ENCODE data around the gene TTLL5. TPM values are rescaled to one million over a fixed set of nuclear protein-coding genes. Genes with fewer than 3 reads are reported as not detected.
"Not testable (repeated sequence)": the region's sequence is repeated elsewhere in the genome, so short reads cannot be mapped to it uniquely, and the experiment has no call there.

Gene TTLL5
- total RNA-seq, 1 donor from 2014 or later = 29.6 TPM

DNA sequence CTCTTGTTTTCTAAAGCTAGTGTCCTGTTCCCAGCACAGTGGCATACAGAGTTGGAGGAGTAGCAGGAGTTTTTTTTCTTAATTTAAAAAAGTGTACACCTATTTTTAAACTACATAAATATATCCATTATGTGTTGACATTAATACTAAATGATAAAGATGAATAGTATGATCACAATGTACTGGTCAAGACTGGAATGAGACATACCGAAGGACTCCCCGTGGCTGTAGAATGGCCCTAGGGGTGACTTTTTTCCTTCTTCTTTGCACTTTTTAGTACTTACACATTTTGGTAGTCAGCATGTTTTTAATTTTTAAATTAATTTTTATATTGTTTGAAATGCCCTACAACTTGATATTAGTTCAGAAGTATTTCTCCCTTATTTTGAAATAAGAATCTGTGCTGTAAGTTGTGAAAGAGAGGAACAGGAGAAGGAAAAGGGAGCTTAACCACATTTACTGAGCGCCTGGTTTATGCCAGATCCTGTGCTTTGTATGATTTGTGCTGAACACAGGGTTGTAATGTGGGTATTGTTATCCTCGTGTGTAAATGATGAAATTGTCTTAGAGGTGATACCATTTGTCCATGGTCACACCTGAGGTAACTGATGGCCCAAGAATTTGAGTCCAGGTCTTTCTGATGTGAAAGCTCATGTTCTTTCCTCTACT lies 184.2 kb downstream of the TTLL5 start:
- Mint-ChIP-seq H3K36me3 (ENCODE audit: low read depth) (peaks cover 6% of the 10 kb centered on the region), H3K4me3 (ENCODE audit: low read depth) (no peak overlapping the region)

GRCh38 chr14:75846694-75847093 lies 185.6 kb downstream of the TTLL5 start:
- H3K27me3 Mint-ChIP-seq (ENCODE audit: low read depth); H3K36me3 Mint-ChIP-seq (ENCODE audit: low read depth): not testable (repeated sequence)

More for the DNA sequence above, 184.2 kb downstream of the TTLL5 start:
- no peaks in the 10 kb centered on the region for H3K27me3 Mint-ChIP-seq (ENCODE audit: low read depth)
- no peaks in the 10 kb centered on the region for H3K4me1 Mint-ChIP-seq (ENCODE audit: low read depth)
- H3K27ac Mint-ChIP-seq = no peak overlapping the region
- no peak for DNase-seq (ENCODE audit: low spot score)
- no peaks in the 10 kb centered on the region for H3K9me3 Mint-ChIP-seq
- intact Hi-C loops (cut with micrococcal nuclease) = no loop called here

DNA sequence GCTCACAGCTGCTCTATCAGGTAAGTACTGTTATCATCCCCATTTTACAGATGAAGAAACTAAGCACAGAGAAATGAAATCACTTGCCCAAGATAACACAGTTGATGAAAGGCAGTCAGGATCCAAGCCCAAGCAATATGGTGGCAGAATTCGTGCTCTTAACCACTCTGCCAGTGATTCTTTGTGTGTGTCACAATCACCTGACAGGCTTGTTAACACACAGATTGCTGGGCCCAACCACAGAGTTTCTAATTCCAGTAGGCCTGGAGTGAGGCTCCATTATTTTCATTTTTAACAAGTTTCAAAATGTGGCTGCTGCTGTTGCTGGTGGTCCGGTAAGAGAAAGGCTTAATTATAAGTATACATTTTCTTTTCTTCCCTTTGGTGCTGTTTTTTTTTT lies 186.5 kb downstream of the TTLL5 start:
- DNase-seq (ENCODE audit: low spot score) = no peak

More at GRCh38 chr14:75846694-75847093, 185.6 kb downstream of the TTLL5 start:
- intact Hi-C loops (cut with micrococcal nuclease); H3K4me1 Mint-ChIP-seq (ENCODE audit: low read depth); H3K4me3 Mint-ChIP-seq (ENCODE audit: low read depth); DNase-seq (ENCODE audit: low spot score); H3K9me3 Mint-ChIP-seq; H3K27ac Mint-ChIP-seq: not testable (repeated sequence)

DNA sequence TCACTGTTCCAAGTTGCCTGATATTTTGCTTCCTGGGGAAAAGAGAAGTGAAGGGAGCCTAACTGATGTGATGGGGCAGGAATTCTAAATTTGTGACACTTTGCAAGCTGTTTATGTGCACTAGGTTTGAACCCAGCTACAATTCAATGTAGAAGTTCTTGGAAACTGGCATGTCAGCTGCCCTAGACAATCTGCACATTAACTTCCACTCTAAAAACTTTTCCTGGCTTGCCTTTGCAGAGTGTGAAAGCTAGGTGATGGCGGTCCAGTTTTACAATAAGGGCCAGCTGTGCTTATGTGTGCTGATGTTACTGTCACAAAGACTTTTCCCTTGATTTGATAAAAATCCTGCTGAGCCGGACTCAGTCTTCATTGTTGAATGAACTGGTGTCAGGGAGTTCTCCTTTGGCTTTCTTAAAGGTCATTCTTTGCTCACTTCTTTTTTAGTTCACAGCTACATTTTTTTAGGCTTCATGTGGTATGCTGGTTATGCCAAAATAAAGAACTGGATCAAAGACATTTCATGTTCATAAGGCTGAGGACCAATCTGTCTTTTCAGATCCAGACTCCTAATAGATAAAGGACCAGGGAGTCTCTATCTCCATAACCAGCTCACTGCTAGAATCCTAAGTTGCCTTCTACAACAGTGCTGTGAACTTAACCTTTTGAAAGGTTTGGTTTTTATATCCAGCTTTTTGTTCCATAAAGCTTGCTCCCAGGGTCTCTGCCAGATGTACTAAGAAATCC lies 187.3 kb downstream of the TTLL5 start:
- no peaks in the 10 kb centered on the region for H3K9me3 Mint-ChIP-seq
- H3K4me3 Mint-ChIP-seq (ENCODE audit: low read depth) = no peak overlapping the region
- no peak overlapping the region for H3K27ac Mint-ChIP-seq
- H3K4me1 Mint-ChIP-seq (ENCODE audit: low read depth) = no peaks in the 10 kb centered on the region
- H3K27me3 Mint-ChIP-seq (ENCODE audit: low read depth) = no peaks in the 10 kb centered on the region
- no peak for DNase-seq (ENCODE audit: low spot score)
- intact Hi-C loops (cut with micrococcal nuclease) = no loop called here
- H3K36me3 Mint-ChIP-seq (ENCODE audit: low read depth) = no peaks in the 10 kb centered on the region

More for the DNA sequence above, 186.5 kb downstream of the TTLL5 start:
- Mint-ChIP-seq H3K27me3 (ENCODE audit: low read depth) (no peaks in the 10 kb centered on the region), H3K27ac (no peak overlapping the region), H3K4me1 (ENCODE audit: low read depth) (no peaks in the 10 kb centered on the region), H3K4me3 (ENCODE audit: low read depth) (no peak overlapping the region), H3K9me3 (no peaks in the 10 kb centered on the region), H3K36me3 (ENCODE audit: low read depth) (no peaks in the 10 kb centered on the region)
- intact Hi-C loops (cut with micrococcal nuclease) = no loop called here

DNA sequence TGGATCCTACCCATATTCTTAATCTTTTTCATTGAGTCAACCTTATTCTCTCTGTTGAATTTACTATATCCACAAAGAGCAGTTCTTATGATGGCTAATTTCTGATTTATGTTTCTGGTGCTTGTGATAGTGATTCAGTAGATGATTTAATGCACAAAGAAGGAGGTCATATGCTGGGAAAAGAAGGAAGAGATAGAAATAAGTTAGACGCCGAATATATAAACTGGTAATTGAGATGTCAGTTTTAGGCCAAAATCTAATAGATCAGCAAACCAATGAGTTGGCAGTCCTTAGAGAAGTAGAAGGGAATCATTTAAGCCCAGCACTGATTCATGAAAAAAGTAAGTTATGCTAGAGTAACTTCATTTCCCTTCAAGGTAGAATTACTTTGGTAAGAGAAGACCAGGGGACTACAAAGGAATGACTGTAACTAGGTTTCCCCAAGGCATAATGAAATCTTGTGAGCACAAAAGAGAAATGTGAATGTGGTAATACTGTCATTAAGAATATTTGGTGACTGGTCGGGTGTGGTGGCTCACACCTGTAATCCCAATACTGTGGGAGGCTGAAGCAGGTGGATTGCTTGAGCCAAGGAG lies 188.4 kb downstream of the TTLL5 start:
- Mint-ChIP-seq H3K27me3 (ENCODE audit: low read depth) (no peaks in the 10 kb centered on the region), H3K9me3 (no peaks in the 10 kb centered on the region), H3K4me3 (ENCODE audit: low read depth) (no peak overlapping the region), H3K27ac (no peak overlapping the region), H3K4me1 (ENCODE audit: low read depth) (no peaks in the 10 kb centered on the region), H3K36me3 (ENCODE audit: low read depth) (no peaks in the 10 kb centered on the region)
- DNase-seq (ENCODE audit: low spot score) = no peak
- intact Hi-C loops (cut with micrococcal nuclease) = no loop called here

DNA sequence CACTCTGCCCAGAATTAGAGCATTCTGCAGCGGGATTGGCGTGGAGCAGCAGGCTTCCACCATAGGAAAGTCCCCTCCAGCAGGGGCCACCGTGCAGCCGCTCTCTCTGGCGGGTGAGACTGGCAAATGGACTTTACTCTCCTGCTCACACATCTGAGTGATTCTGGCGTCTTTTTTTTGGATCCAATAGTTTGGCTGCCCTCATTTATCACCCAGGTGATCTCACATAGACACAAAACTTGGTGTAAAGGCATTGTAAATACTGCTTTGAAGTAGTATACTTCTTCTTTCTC lies 190.5 kb downstream of the TTLL5 start:
- intact Hi-C loops (cut with micrococcal nuclease) = no loop called here
- Mint-ChIP-seq H3K9me3 (no peaks in the 10 kb centered on the region), H3K27ac (no peak overlapping the region), H3K36me3 (ENCODE audit: low read depth) (no peaks in the 10 kb centered on the region), H3K4me3 (ENCODE audit: low read depth) (no peak overlapping the region), H3K27me3 (ENCODE audit: low read depth) (no peaks in the 10 kb centered on the region), H3K4me1 (ENCODE audit: low read depth) (no peaks in the 10 kb centered on the region)
- no peak for DNase-seq (ENCODE audit: low spot score)

- intact Hi-C loops (cut with micrococcal nuclease) = no loop called here
- H3K4me3 Mint-ChIP-seq (ENCODE audit: low read depth) = no peak overlapping the region
These were observed 193.2 kb downstream of the TTLL5 start for GRCh38 chr14:75854111-75854799.

GRCh38 chr14:75857199-75857598 lies 196.2 kb downstream of the TTLL5 start:
- Mint-ChIP-seq H3K36me3 (ENCODE audit: low read depth) (no peaks in the 10 kb centered on the region), H3K9me3 (no peaks in the 10 kb centered on the region), H3K4me3 (ENCODE audit: low read depth) (no peak overlapping the region), H3K27me3 (ENCODE audit: low read depth) (no peaks in the 10 kb centered on the region), H3K27ac (no peak overlapping the region), H3K4me1 (ENCODE audit: low read depth) (peaks cover 10% of the 10 kb centered on the region)
- intact Hi-C loops (cut with micrococcal nuclease) = no loop called here
- no peak for DNase-seq (ENCODE audit: low spot score)

More at GRCh38 chr14:75854111-75854799, 193.2 kb downstream of the TTLL5 start:
- Mint-ChIP-seq H3K27me3 (ENCODE audit: low read depth) (no peaks in the 10 kb centered on the region), H3K4me1 (ENCODE audit: low read depth) (no peaks in the 10 kb centered on the region), H3K9me3 (no peaks in the 10 kb centered on the region), H3K36me3 (ENCODE audit: low read depth) (no peaks in the 10 kb centered on the region), H3K27ac (no peak overlapping the region)
- DNase-seq (ENCODE audit: low spot score) = no peak

DNA sequence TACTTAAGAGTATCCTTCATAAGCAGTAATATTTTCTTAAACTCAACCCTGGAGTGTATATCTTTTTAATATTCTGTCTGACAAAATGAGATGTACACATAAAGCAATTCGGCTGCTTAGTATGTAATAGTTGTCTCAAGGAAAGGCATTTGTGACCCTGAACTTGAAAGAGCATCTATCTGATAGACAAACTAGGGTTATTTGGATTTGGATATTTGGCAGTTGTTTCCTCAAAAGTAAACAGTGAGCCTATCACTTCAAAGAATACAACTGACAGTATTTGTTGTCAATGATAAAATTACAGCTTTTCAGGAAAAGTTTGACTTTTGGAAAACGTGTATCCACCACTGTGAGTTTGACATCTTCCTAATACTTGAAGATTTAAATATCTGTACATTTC lies 197.3 kb downstream of the TTLL5 start:
- no peak overlapping the region for H3K27ac Mint-ChIP-seq
- peaks cover 10% of the 10 kb centered on the region for H3K4me1 Mint-ChIP-seq (ENCODE audit: low read depth)
- no peak for DNase-seq (ENCODE audit: low spot score)
- H3K27me3 Mint-ChIP-seq (ENCODE audit: low read depth) = no peaks in the 10 kb centered on the region
- H3K9me3 Mint-ChIP-seq = no peaks in the 10 kb centered on the region
- H3K4me3 Mint-ChIP-seq (ENCODE audit: low read depth) = no peak overlapping the region
- no peaks in the 10 kb centered on the region for H3K36me3 Mint-ChIP-seq (ENCODE audit: low read depth)
- intact Hi-C loops (cut with micrococcal nuclease) = no loop called here

DNA sequence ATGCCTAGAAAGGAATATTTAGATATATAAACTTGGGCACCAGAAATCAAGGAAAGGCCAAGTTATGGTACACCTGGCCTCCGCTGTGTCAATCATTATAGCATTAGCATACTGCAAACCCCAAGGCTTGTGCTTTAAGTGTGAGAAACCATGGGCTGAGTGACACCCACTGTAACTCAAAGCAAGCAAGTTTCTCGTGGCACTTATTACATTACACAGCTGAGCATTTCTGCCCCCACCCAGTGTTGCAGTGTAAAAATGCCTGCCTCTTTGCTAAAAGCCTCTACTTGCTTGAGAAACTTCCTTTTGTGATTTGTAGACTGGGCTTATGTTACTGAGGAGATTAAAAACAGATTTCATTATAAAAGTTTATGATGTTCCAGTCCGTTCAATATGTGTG lies 198.7 kb downstream of the TTLL5 start:
- no peaks in the 10 kb centered on the region for H3K9me3 Mint-ChIP-seq
- no peaks in the 10 kb centered on the region for H3K36me3 Mint-ChIP-seq (ENCODE audit: low read depth)
- intact Hi-C loops (cut with micrococcal nuclease) = no loop called here

DNA sequence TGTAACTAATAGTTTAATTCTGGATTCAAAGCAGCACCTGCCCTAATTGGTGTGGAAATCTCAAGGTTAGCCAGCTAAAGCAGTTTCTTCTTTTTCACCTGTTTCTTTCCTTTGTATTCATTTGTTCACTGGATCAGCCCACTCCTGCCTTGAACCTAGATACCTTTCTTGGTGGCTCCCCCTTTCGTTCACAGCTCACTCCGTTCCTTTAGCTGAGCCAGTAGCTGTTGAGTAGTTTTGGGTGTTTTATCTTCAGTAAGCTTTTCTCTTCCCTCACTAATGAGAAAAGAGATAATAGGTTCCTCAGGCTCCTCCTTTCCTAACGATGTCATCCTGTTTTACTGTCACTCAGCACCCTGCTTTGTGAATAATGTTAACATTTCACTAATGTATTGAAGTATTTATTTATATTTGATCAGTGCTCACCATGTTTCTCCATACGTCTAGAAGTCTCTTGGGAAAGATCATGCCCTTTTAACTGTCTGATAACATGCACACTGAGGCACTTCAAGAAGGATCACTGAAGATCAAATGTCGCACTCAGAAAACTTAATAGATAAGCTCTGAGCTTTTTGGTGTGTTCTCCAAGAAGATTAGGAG lies 199.6 kb downstream of the TTLL5 start:
- intact Hi-C loops (cut with micrococcal nuclease) = no loop called here
- no peaks in the 10 kb centered on the region for H3K36me3 Mint-ChIP-seq (ENCODE audit: low read depth)
- no peaks in the 10 kb centered on the region for H3K9me3 Mint-ChIP-seq
- H3K27ac Mint-ChIP-seq = no peak overlapping the region
- DNase-seq (ENCODE audit: low spot score) = no peak
- no peaks in the 10 kb centered on the region for H3K27me3 Mint-ChIP-seq (ENCODE audit: low read depth)
- H3K4me1 Mint-ChIP-seq (ENCODE audit: low read depth) = peaks cover 10% of the 10 kb centered on the region
- no peak overlapping the region for H3K4me3 Mint-ChIP-seq (ENCODE audit: low read depth)

More for the DNA sequence above, 198.7 kb downstream of the TTLL5 start:
- no peak overlapping the region for H3K27ac Mint-ChIP-seq
- H3K27me3 Mint-ChIP-seq (ENCODE audit: low read depth) = no peaks in the 10 kb centered on the region
- peaks cover 10% of the 10 kb centered on the region for H3K4me1 Mint-ChIP-seq (ENCODE audit: low read depth)
- no peak overlapping the region for H3K4me3 Mint-ChIP-seq (ENCODE audit: low read depth)
- no peak for DNase-seq (ENCODE audit: low spot score)

GRCh38 chr14:75861161-75861621 lies 200.1 kb downstream of the TTLL5 start:
- Mint-ChIP-seq H3K27ac (no peak overlapping the region), H3K9me3 (no peaks in the 10 kb centered on the region), H3K36me3 (ENCODE audit: low read depth) (no peaks in the 10 kb centered on the region), H3K27me3 (ENCODE audit: low read depth) (no peaks in the 10 kb centered on the region), H3K4me1 (ENCODE audit: low read depth) (peaks cover 10% of the 10 kb centered on the region), H3K4me3 (ENCODE audit: low read depth) (no peak overlapping the region)
- intact Hi-C loops (cut with micrococcal nuclease) = no loop called here
- no peak for DNase-seq (ENCODE audit: low spot score)

All from activated T-helper 2 cell treated with anti-CD3 and anti-CD28 coated beads, Interferon-gamma antibody, Interleukin-2, Interleukin-4, amounts not matched to agents 10 μg/mL and 5 μg/mL and 100 μg/mL, durations not matched to agents 14 hours and 24 hours and 36 hours (primary cell).